GM19463 (cell line): ENCODE data around the gene RREB1.

Experiments
- ATAC-seq: cut with Tn5 transposase; IDR thresholded peaks from one replicate; pipeline ENCODE4 v1.9.1; 2021; ENCODE audit warnings: mild to moderate bottlenecking, moderate library complexity; ENCODE audit not compliant: unreplicated experiment

RREB1 gene

DNA sequence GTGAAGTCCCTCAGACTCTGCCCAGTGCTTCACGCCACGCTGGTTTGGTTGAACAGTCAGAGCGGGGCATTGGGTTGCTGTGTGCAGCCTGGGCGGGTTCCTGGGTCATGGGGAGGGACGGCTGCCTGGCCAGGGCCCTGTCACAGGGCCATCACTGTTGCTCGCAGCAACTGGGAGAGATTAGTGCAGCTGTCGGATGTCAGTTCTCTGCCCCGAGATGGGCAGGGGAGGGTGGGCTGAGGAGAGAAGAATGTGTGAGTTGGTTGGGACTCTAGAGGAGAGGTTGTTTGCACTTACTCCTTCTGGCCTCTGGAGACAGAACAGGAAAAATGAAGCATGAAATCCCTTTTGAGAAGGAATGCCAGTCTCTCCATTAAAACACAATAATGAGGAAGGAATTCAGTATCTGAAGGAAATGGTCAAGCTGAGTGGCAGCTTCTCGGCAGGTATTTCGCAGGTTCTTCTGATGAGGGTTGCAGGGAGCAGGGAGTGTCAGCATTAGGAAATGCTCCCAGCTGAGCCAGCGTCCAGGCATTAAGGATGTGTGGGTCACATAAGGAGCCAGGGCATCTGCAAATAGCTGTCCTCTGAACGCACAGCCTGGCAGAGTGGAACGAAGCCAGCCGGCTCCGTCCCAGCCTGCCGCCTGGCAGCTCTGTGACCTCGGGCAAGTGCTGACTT lies 109.3 kb downstream of the RREB1 start:
- no peak for ATAC-seq

DNA sequence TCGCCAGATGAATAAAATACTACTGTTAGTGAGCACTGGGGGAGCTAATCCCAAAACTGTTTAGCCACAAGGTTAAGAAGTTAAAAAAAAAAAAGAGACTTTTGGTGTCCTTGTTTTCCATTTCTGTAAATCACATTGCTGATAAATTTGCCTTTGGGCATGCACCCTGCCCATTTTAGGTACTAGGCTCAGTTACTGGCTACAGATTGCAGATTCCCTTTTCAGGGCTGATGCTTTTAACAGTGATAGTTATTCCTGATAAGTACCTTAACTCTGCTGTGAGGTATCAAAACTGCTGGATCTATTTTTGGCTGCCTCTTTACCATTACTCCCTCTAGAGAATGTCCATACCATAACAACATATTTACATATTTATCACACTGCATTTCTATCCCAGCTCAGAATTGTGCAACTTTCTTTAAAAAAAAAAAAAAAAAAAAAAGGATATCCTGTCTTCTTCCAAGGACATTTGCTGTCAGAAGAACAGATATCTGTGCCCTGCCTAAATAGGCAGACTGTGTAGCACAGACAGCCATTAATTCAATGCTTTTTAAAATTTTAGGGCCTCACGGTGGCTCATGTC lies 110.7 kb downstream of the RREB1 start:
- no peak for ATAC-seq

DNA sequence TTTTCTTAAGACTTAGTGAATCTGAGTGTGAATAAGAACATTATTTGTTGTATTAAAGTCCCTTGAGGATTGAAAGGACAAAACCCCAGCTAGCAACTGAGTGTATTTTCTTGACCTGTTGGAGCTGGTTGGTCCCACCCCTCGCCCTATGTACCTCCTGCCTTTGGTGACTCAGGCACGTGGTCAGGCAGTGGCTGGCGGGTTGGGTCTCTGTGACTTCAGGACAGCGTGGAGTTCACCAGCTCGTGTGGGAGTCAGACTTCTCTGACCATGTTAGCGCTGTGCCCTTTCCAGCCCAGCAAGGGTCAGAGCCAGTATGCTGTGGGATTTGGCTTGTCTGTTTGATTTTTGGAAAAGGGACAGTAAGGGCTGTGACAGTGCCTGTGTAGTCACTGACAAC lies 111.5 kb downstream of the RREB1 start:
- no peak for ATAC-seq

DNA sequence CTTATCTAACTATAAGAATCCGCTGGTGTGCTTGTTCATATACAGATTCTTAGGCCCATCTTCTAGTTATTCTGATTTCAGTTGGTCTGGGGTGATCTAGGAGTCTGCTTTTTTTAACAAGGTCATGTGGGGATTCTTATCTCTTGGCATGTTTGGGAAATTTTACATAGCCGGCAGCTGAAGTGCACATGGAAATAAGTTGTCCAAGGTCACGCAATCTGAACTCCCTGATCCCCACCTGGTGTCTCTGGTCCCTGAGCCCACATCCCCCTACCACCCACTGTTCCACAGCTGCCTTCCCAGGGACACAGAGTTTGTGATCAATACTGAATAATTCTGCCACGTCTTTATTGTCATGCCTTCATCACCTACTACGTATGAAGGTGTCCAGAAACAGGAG lies 114.4 kb downstream of the RREB1 start:
- no peak for ATAC-seq

DNA sequence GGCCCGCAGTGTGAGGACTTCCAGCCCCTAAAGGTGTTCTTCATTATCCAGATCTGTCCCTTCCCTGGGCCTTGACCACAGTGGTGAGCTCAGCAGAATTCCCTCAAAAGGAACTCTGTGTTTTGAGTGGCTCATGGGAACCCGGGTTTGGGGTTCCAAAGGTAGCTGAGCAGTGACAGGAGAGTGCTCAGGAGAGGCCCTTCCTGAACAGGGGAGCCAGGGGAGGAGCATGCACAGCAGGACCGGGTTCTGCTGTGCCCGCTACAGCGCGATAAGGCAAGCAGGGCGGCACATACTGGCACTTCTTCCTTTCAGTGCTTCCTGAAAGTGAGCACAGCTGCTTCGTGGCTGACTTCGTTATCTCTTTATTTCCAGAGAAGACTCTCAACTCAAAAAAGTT lies 117.0 kb downstream of the RREB1 start:
- ATAC-seq, result no peak

DNA sequence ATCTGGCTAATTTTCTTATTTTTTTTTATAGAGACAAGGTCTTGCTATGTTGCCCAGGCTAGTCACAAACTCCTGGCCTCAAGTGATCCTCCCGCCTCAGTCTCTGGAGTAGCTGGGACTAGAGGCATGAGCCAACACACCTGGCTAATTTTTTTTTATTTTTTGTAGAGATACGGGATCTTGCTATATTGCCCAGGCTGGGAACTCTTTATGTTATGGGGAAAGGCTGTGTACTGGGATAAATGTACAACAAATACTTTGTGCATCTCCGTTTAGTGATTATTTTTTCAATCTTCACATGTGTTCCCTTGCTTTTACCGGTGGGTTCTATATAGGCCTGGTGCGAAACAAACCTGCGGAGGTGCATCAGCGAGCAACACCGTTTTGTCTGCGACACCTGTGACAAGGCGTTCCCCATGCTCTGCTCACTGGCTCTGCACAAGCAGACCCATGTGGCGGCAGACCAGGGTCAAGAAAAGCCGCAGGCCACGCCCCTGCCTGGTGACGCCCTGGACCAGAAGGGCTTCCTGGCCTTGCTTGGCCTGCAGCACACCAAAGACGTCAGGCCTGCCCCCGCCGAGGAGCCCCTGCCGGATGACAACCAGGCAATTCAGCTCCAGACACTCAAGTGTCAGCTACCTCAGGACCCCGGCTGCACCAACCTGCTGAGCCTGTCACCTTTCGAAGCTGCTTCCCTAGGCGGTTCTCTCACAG lies 121.1 kb downstream of the RREB1 start:
- ATAC-seq, result no peak

DNA sequence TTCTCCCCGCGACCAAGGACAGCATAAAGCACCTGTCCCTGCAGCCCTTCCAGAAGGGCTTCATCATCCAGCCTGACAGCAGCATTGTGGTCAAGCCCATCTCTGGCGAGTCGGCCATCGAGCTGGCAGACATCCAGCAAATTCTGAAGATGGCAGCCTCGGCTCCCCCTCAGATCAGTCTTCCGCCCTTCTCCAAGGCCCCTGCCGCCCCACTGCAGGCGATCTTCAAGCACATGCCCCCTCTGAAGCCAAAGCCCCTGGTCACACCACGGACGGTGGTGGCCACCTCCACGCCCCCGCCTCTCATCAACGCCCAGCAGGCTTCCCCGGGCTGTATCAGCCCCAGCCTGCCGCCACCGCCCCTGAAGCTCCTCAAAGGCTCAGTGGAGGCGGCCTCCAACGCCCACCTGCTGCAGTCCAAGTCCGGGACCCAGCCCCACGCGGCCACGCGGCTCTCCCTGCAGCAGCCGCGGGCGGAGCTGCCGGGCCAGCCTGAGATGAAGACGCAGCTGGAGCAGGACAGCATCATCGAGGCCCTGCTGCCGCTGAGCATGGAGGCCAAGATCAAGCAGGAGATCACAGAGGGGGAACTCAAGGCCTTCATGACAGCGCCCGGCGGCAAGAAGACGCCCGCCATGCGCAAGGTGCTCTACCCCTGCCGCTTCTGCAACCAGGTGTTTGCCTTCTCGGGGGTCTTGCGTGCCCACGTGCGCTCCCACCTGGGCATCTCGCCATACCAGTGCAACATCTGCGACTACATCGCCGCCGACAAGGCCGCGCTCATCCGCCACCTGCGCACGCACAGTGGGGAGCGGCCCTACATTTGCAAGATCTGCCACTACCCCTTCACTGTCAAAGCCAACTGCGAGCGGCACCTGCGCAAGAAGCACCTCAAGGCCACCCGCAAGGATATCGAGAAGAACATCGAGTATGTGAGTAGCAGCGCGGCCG lies 121.9 kb downstream of the RREB1 start:
- no peak for ATAC-seq

DNA sequence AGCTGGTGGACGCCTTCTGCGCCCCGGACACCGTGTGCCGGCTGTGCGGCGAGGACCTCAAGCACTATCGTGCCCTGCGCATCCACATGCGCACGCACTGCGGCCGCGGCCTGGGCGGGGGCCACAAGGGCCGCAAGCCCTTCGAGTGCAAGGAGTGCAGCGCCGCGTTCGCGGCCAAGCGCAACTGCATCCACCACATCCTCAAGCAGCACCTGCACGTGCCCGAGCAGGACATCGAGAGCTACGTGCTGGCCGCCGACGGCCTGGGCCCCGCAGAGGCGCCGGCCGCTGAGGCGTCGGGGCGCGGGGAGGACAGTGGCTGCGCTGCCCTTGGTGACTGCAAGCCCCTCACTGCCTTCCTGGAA lies 122.5 kb downstream of the RREB1 start:
- ATAC-seq, result no peak

DNA sequence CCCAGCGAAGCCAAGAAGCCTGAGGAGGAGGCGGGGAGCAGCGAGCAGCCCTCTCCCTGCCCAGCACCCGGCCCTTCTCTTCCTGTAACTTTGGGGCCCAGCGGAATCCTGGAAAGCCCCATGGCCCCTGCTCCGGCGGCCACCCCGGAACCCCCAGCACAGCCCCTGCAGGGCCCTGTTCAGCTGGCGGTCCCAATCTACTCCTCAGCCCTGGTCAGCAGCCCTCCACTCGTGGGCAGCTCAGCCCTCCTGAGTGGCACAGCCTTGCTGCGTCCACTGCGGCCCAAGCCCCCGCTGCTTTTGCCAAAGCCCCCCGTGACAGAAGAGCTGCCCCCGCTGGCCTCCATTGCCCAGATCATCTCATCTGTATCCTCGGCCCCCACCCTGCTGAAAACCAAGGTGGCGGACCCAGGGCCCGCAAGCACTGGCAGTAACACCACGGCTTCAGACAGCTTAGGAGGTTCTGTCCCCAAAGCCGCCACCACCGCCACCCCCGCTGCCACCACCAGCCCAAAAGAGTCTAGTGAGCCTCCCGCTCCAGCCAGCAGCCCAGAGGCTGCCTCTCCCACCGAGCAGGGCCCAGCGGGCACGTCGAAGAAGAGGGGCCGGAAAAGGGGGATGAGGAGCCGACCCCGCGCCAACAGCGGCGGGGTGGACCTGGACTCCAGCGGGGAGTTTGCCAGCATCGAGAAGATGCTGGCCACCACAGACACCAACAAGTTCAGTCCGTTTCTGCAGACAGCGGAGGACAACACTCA lies 123.4 kb downstream of the RREB1 start:
- ATAC-seq, result no peak

DNA sequence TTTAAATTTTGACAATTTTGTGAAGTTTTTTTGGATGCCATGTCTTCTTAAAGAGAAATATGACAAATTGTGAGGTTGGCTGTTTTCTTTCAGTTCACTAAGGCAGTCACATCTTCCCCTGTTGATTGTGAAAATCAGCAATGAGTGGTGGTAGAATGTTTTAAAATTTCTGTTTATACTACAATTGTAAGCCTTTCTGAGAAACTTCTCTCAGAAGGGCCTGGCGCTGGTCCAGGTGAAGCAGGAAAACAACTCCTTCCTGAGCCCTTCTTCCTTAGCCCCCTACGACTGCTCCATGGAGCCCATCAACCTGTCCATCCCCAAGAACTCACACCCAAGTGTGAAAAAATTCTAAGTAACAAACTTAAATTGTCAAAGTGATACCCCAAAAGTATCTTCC lies 124.6 kb downstream of the RREB1 start:
- ATAC-seq, result no peak

DNA sequence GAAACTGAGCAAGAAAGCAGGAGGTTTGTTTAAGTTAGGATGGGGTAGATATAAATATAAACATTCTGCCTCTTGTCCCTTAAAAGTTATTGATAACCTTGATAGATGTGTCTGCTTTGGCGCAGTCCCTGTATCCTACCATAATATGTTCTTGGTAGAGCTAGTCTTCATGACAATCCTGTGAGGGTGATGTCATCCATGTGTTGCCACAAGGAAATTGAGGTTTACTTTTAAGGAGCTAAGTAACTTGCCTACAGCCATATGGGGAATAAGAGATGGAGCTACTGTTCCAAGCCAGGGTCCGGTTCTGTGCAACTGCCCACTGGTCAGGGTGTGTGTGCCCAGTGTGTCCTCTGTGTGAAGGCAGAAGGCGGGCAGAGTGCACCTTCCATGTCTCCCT lies 126.8 kb downstream of the RREB1 start:
- ATAC-seq, result no peak

DNA sequence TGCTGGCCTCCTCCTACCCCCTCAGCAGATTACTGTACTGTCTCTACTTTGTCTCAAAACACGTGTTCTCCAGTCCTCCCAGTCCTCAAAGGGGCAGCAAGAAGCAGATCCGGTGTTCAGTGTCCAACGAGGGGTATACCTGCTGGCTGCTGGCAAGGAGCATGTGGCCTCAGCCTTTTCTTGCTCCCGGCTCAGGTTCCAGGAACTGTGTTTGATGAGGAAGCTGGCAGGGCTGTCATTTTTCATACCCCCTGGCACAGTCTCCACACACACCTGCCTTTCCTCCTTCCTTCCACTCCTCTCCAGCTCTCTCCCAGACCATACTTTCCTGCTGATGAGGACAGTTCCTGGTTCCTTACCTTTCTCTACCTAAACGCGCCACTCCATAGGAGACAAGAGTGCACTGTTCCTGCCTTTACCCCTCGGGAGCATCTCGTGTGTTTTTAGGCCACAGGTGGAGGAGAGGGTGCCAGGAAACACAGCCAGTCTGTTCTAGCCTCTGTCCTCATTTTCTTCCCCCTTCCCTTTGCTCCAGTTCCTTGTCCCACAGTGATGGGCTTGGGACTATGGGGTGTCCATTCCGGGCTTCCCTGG lies 128.0 kb downstream of the RREB1 start:
- ATAC-seq, result no peak

DNA sequence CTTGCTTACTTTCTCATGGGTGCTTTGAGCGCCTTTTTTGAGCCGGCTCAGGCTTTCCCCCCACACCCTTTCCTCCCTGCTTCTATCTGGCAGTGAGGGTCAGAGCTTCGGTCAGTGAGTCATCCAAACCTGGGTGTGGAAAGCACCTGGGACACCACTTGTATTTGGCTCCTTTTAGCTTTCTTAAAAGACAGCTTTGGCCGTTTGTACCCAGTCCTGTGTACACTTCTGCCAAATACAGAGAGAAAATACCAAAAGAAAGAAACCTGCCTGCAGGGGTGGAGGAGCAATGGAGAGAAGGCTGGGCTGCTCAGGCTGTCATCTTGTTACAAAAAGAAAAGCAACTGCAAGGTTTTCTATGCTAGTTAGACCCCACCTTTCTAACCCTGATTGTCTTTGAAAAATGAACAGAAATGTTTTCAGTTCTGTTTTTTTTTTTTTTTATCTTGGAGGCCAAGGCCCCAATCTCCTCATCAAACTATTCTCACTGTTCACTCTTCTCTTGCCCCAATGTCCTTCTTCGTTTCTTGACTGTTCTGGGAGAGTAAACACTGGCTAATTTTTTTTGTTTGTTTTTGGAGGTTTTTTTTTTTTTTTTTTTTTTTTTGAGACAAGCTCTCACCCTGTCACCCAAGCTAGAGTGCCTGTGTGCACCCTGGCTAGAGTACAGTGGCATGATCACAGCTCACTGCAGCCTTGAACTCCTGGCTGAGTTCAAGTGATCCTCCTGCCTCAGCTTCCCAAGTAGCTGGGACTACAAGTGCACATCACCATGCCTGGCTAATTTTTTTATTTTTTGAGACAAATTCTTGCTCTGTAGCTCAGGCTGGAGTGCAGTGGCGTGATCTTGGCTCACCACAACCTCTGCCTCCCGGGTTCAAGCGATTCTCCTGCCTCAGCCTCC lies 128.8 kb downstream of the RREB1 start:
- peak; percentile 75 for ATAC-seq

DNA sequence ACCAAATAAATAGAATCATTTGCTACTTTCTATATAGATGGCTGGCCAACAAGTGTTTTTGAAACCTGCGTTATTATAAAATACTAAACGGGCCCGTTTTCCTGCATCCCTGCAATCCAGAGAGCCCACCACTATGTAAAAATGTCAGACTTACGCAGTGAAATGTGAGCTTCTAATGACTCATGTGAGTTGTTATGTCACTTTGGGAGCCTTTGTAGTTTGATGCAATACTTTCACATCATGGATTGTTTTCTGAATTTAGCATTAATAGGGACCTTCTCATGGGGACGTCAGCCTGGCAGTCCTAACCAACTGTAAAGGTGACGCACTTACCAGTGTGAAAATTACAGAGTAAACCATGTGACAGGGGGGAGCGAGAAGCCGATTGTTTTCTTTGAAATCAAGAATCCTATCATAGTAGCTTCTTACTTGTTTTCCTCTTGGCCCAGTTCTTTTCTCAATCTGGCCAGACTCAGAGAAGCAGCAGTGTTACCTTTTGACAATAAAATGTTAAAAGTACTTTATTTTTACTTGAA lies 130.0 kb downstream of the RREB1 start:
- no peak for ATAC-seq

DNA sequence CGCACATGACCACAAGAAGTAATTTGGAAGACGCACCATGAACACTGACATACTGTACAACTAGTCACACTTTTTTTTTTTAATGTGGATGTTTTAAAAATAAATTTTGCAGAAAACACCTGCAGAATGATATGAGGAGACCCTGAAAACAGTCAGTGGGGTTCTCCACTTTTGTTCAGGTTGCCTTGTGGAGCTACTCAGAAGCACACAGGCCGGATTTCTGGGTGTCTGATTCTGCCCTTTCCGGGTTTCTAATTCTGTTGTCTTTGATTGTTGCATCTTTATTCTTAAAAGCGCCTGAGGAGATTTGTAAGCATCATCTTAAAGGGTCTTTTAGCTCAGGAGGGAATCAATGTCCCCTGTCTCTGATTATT lies 130.8 kb downstream of the RREB1 start:
- no peak for ATAC-seq

DNA sequence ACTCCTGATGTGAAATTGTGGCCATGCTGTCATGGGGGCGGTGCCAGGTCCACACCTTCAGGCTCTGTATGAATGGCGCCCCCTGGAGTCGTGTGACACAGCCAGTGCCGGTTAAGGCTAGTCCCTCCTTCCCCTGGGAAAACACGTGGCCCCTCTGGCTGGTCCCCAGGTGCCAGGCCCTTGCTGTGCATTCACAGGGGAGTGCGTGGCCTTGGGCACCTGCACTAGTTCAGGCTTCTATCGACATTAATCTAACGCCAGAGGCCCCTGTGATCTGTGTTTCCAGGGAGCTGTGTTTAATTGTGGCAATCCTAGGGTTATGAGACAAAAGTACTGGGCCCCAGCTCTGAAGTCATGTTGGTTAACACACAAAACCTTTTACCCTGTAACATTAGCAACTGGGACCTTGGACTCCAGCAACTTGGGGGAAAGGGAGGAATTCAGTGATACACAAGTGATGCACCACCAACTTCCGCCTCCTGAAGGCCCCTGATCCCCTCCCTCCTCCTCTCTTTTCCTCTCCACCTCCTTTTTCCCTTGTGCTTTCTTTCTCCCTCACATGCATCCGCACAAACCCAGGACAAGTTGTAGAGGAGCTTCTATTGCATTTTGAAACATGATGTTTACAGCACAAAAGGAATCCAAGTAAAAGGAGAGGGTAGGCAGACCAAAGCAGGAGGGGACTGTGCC lies 131.3 kb downstream of the RREB1 start:
- ATAC-seq, result peak; percentile 42

DNA sequence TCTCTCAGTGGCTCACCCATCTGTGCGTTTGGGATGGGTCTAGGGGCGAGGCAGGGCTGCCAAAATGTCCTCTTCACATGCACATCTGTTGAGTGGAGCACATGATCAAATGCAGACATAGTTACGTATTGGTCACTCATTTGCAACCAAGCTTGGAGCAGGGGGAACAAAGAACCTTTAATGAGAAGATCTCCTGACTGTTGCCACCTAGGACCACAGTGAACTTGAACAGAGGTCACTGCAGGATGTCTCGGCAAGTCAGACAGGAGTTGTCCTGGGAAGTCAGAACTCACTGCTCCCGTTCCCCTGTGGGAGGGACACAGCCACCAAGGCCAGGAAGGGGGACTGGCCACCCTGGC lies 131.8 kb downstream of the RREB1 start:
- no peak for ATAC-seq

DNA sequence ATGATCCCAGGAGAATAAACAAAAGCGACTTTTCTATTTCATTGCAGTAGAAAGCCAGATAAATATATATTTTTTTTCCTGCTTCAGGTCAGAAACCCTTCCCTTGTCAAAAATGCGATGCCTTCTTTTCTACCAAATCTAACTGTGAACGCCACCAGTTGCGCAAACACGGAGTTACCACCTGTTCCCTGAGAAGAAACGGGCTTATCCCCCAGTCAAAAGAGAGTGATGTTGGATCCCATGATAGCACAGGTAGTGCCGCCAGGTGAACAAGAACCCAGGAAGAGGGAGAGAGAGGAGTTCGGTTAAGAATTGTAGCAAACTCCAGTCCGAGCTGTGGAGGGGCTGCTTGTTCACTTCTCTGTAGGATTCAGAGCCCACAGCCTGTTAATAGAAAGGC lies 132.6 kb downstream of the RREB1 start:
- no peak for ATAC-seq

DNA sequence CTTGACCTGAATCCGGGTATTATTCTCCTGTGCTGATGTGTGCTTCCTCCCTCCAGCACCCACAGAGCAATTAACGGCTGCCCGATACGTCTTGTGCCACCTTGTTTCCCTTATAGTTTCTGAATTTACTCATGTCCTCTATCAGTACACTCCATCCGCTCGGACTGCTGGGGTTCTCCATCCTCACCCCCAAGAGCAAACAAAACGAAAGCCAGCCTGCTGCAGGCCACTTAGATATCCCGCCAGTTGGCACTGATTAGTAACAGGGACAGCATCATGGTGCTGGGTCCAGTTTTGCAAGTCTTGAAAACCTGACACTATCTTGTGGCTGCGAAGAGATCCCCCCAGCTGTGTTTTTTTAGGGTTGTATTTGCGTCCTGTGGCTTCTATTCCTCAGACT lies 133.4 kb downstream of the RREB1 start:
- ATAC-seq, result no peak
